Measurements from ENCODE around the gene PARVA.

The PARVA gene

DNA sequence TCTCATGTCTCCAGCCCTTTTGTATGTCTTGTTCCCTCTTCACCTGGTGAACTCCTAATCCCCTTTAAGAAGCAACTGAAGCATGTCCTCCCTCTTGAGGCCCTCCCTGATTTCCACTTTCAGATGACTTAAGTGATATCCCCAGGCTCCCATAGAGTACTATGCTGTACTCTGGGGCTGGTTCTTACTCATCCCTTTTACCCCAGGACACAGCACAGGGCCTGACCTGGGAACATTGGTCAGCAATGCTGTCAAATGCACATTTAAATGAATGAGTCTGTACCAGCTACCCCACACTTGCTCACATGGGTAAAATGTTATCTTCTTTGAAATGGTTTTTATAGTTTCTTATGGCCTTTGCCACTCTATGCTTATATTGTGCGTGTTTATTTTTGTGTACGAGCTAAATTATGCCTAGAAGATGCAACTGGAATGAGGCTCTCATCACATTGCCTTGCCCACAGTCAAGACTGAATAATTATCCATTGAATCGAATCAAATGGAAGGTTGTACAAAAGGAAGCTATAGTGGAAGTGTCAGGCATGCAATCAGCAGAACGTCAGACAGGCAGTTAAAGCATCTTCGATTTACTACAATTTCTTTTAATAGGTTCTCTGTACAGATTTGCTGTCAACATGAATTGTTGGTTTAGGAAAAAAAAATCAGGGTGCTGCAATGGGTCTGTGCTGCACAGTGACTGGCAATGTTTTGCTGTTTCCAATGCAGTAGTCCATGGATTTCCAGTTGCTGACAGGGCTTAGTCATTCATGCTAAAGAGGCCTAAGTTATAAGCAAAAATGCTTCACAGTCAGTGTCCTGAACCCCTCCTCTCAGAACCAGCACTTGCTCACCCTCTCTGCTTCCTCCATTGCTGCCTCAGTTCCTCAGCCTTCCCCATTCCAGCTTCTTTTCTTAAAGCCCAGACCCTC, 79.5 kb downstream of the PARVA start:
- no peak overlapping the region for H3K4me3 ChIP-seq (ENCODE audit: low read depth, low read length)
- DNase-seq (ENCODE audit: low read depth): no peak
- TF ChIP-seq, protein P1, sequence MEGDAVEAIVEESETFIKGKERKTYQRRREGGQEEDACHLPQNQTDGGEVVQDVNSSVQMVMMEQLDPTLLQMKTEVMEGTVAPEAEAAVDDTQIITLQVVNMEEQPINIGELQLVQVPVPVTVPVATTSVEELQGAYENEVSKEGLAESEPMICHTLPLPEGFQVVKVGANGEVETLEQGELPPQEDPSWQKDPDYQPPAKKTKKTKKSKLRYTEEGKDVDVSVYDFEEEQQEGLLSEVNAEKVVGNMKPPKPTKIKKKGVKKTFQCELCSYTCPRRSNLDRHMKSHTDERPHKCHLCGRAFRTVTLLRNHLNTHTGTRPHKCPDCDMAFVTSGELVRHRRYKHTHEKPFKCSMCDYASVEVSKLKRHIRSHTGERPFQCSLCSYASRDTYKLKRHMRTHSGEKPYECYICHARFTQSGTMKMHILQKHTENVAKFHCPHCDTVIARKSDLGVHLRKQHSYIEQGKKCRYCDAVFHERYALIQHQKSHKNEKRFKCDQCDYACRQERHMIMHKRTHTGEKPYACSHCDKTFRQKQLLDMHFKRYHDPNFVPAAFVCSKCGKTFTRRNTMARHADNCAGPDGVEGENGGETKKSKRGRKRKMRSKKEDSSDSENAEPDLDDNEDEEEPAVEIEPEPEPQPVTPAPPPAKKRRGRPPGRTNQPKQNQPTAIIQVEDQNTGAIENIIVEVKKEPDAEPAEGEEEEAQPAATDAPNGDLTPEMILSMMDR (IDR thresholded peaks at IDR 0.05; ENCODE audit: low read depth, low read length, missing control alignments): no peak

DNA sequence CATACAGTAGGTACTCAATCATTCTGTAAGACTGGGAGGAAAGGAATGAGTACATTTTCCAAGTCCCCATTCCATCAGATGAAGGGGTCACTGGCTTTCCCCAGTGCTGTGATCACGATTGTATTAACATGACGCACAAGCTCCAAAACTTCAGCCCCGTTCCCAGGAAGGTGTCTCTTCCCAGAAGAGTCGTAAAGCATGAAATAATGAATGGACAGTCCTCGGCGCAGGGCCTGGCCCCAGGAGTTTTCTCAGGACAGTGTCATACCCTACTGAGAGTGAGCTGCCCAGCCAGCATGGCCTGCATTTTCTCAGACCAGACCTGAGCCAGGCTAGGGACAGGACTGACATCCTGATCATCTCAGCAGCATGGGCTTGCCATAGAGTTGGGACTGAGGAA, 80.7 kb downstream of the PARVA start:
- no peak overlapping the region for H3K4me3 ChIP-seq (ENCODE audit: low read depth, low read length)
- TF ChIP-seq, protein P1 (IDR thresholded peaks at IDR 0.05; ENCODE audit: low read depth, low read length, missing control alignments): no peak

DNA sequence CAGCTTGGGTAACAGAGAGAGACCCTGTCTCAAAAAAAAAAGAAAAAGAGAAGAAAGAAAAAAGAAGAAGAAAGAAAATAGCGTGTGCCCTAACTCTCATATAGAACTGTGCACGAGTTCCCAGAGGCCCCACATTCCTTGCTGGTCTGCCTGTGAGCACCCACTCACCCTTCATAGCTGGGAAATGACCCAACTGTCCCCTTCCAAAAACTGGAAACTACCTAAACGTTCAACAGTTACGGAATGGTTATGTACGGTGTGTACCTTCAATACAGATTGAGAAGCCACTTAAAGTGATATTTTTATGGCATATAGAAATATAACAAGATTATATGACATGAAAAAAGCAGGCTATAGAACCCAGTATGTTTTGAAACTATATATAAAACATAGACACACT, 82.0 kb downstream of the PARVA start:
- no peak for DNase-seq (ENCODE audit: low read depth)
- TF ChIP-seq, protein P1 (IDR thresholded peaks at IDR 0.05; ENCODE audit: low read depth, low read length, missing control alignments): no peak
- H3K4me3 ChIP-seq (ENCODE audit: low read depth, low read length): no peak overlapping the region

More for the DNA sequence above, 80.7 kb downstream of the PARVA start:
- no peak for DNase-seq (ENCODE audit: low read depth)

DNA sequence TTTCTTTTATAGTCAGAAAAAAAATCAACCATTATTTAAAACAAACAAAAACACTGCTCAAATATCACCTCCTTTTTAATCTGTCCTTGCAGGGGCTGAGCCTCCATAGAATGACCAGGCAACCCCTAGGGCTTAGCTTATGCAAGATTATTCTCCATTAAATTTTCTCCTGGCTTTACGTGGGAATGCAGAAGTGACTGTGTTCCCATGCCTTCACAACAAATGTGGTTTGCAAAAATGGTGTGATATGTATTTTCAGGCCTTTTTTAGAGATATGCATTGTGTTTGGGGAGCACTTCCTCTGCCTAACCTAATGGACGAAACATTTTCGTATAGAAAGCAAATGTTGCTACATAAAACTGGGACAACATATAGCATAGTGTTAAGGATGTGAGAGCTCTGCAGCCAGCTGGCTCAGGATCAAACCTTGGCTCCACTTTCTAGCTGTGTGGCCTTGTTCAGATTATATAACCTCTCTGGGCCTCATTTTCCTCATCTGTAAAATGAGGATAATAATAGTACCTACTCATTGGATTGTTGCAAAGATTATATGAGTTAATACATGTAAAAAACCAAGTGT, 82.6 kb downstream of the PARVA start:
- TF ChIP-seq, protein P1 (IDR thresholded peaks at IDR 0.05; ENCODE audit: low read depth, low read length, missing control alignments): no peak
- no peak overlapping the region for H3K4me3 ChIP-seq (ENCODE audit: low read depth, low read length)
- no peak for DNase-seq (ENCODE audit: low read depth)

DNA sequence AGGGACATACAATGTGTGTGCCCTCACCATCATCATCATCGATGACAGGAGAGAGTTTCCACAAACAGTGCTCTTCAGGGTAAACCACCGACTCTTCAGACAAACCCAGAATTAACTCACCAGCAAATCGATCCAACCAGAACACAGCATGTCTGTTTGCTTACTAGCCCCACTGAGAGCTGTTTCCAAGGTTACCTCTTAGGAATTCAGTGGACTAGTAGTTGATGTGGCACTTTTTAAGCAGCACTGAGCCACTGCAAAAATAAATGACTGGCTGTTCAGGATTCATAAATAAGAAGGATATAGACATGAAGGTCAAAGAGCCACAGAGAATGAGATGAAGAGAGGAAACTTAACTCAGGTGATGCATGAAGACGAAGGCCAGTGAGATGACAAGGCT, 83.1 kb downstream of the PARVA start:
- no peak overlapping the region for H3K4me3 ChIP-seq (ENCODE audit: low read depth, low read length)
- DNase-seq (ENCODE audit: low read depth): no peak
- TF ChIP-seq, protein P1 (IDR thresholded peaks at IDR 0.05; ENCODE audit: low read depth, low read length, missing control alignments): no peak

DNA sequence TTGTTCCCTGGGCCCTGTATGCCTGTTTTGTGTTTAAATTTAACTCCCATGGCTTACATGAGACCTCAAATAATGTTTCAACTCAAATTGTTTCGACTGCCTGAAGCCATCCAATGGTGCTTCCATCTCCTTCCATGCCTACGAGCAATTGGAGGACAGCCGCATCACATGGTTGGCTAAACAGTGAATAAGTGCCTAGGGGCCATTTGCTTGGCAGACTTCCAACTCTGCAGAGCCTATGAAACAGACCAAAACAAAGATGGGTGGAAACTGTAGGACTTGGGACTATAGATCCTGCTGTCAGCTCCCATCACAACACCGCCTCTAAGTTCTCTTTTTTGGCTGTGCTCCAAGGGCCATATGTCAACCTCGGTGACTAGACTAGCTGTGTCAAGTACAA, 84.1 kb downstream of the PARVA start:
- H3K4me3 ChIP-seq (ENCODE audit: low read depth, low read length): no peak overlapping the region
- DNase-seq (ENCODE audit: low read depth): no peak
- TF ChIP-seq, protein P1 (IDR thresholded peaks at IDR 0.05; ENCODE audit: low read depth, low read length, missing control alignments): no peak
